Measurements from ENCODE around the gene RRP1B. TPM values are rescaled to one million over a fixed set of nuclear protein-coding genes. Genes with fewer than 3 reads are reported as not detected.

Gene RRP1B
- total RNA-seq, 2 donors from 2014 or later: 34.5 to 76.3 TPM

GRCh38 chr21:43728467-43729390, 69.4 kb downstream of the RRP1B start:
- ATAC-seq (replicated peaks): peak; percentile 89
- H3K36me3 Mint-ChIP-seq (ENCODE audit: low read depth): peaks cover 26% of the 10 kb centered on the region
- H3K27me3 Mint-ChIP-seq: no peaks in the 10 kb centered on the region
- H3K27ac Mint-ChIP-seq: peak overlapping the region; percentile 86
- peaks cover 29% of the 10 kb centered on the region for H3K4me1 Mint-ChIP-seq
- H3K4me3 Mint-ChIP-seq: peak overlapping the region; percentile 88
- no peaks in the 10 kb centered on the region for H3K9me3 Mint-ChIP-seq

GRCh38 chr21:43731476-43731875, 72.1 kb downstream of the RRP1B start:
- no peaks in the 10 kb centered on the region for H3K27me3 Mint-ChIP-seq
- H3K9me3 Mint-ChIP-seq: no peaks in the 10 kb centered on the region
- H3K27ac Mint-ChIP-seq: peak overlapping the region; percentile 78
- peaks cover 34% of the 10 kb centered on the region for H3K4me1 Mint-ChIP-seq
- peak overlapping the region; percentile 32 for H3K4me3 Mint-ChIP-seq
- peaks cover 17% of the 10 kb centered on the region for H3K36me3 Mint-ChIP-seq (ENCODE audit: low read depth)
- ATAC-seq (replicated peaks): no peak

GRCh38 chr21:43731891-43732711, 72.7 kb downstream of the RRP1B start:
- H3K9me3 Mint-ChIP-seq: no peaks in the 10 kb centered on the region
- no peaks in the 10 kb centered on the region for H3K27me3 Mint-ChIP-seq
- peaks cover 28% of the 10 kb centered on the region for H3K4me1 Mint-ChIP-seq
- peak overlapping the region; percentile 78 for H3K27ac Mint-ChIP-seq
- peak overlapping the region; percentile 32 for H3K4me3 Mint-ChIP-seq
- peaks cover 20% of the 10 kb centered on the region for H3K36me3 Mint-ChIP-seq (ENCODE audit: low read depth)
- no peak for ATAC-seq (replicated peaks)

DNA sequence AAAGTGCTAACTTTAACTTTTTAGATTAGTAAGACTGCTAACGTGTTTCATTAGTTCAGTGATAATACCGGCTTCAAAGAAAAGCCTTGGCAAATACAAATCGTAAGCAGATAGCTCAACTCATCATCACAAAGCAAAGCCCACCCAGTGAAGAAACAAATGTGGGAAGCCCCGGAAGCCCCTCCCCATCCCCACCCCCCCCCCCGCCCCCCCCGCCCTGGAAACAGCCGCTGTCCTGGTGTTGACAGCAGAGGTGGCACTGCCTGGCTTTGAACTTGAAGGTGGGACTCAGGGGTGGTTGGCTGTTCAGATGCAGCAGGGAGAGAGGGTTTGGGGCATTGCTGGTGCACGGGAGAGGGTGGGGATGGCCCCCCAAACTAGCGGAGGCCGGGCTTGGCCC, 73.7 kb downstream of the RRP1B start:
- Mint-ChIP-seq H3K27me3 (no peaks in the 10 kb centered on the region), H3K4me3 (peak overlapping the region; percentile 68), H3K9me3 (no peaks in the 10 kb centered on the region), H3K27ac (no peak overlapping the region), H3K4me1 (peaks cover 22% of the 10 kb centered on the region), H3K36me3 (ENCODE audit: low read depth) (peaks cover 22% of the 10 kb centered on the region)
- ATAC-seq (replicated peaks): no peak

- peak overlapping the region; percentile 68 for H3K4me3 Mint-ChIP-seq
- ATAC-seq (replicated peaks): peak; percentile 72
Measured at GRCh38 chr21:43733529-43734071, 74.2 kb downstream of the RRP1B start.

GRCh38 chr21:43734131-43734927, 75.0 kb downstream of the RRP1B start:
- Mint-ChIP-seq H3K4me1 (peaks cover 17% of the 10 kb centered on the region), H3K4me3 (peak overlapping the region; percentile 68), H3K36me3 (ENCODE audit: low read depth) (peaks cover 28% of the 10 kb centered on the region), H3K27ac (peak overlapping the region; percentile 34), H3K27me3 (no peaks in the 10 kb centered on the region), H3K9me3 (no peaks in the 10 kb centered on the region)
- peak; percentile 82 for ATAC-seq (replicated peaks)

More at GRCh38 chr21:43733529-43734071, 74.2 kb downstream of the RRP1B start:
- Mint-ChIP-seq H3K4me1 (peaks cover 18% of the 10 kb centered on the region), H3K27ac (peak overlapping the region; percentile 34), H3K9me3 (no peaks in the 10 kb centered on the region), H3K36me3 (ENCODE audit: low read depth) (peaks cover 28% of the 10 kb centered on the region), H3K27me3 (no peaks in the 10 kb centered on the region)

- Mint-ChIP-seq H3K4me1 (peaks cover 17% of the 10 kb centered on the region), H3K36me3 (ENCODE audit: low read depth) (peaks cover 28% of the 10 kb centered on the region), H3K27me3 (no peaks in the 10 kb centered on the region), H3K27ac (no peak overlapping the region), H3K9me3 (no peaks in the 10 kb centered on the region), H3K4me3 (peak overlapping the region; percentile 68)
- ATAC-seq (replicated peaks): no peak
Measured at GRCh38 chr21:43734928-43735229, 75.5 kb downstream of the RRP1B start.

GRCh38 chr21:43735236-43736091, 76.1 kb downstream of the RRP1B start:
- Mint-ChIP-seq H3K36me3 (ENCODE audit: low read depth) (peaks cover 28% of the 10 kb centered on the region), H3K4me3 (no peak overlapping the region), H3K27me3 (no peaks in the 10 kb centered on the region), H3K27ac (no peak overlapping the region), H3K9me3 (no peaks in the 10 kb centered on the region), H3K4me1 (peaks cover 17% of the 10 kb centered on the region)
- ATAC-seq (replicated peaks): no peak

DNA sequence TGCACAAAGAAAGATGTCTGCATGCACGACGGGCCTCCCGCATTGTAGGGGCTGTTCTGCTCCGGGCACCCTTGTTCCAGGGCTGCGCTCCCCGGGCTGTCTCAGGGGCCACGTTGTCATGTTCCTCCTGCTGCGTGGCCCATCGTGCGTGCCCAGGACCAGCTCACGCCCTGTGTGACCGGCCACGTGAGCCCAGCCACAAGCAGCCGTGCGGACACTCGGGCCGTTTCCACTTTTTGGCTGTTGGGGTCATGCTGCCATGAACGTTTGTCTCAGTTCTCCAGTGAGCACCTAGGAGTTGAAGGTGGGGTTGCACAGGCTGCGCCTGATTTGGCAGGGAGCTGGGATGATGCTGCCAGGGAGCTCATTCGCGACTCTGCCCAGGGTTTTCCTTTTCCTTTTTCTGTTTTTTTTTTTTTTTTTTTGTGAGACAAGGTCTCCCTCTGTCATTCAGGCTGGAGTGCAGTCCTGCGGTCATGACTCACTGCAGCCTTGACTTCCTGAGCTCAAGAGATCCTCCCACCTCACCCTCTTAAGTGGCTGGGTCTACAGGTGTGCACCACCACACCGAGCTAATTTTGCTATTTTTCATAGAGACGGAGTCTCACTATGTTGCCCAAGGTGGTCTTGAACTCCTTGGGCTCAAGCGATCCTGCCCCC, 77.0 kb downstream of the RRP1B start:
- H3K27me3 Mint-ChIP-seq: no peaks in the 10 kb centered on the region
- no peak overlapping the region for H3K27ac Mint-ChIP-seq
- peaks cover 24% of the 10 kb centered on the region for H3K36me3 Mint-ChIP-seq (ENCODE audit: low read depth)
- H3K4me1 Mint-ChIP-seq: peaks cover 18% of the 10 kb centered on the region
- no peaks in the 10 kb centered on the region for H3K9me3 Mint-ChIP-seq
- no peak for ATAC-seq (replicated peaks)
- no peak overlapping the region for H3K4me3 Mint-ChIP-seq

DNA sequence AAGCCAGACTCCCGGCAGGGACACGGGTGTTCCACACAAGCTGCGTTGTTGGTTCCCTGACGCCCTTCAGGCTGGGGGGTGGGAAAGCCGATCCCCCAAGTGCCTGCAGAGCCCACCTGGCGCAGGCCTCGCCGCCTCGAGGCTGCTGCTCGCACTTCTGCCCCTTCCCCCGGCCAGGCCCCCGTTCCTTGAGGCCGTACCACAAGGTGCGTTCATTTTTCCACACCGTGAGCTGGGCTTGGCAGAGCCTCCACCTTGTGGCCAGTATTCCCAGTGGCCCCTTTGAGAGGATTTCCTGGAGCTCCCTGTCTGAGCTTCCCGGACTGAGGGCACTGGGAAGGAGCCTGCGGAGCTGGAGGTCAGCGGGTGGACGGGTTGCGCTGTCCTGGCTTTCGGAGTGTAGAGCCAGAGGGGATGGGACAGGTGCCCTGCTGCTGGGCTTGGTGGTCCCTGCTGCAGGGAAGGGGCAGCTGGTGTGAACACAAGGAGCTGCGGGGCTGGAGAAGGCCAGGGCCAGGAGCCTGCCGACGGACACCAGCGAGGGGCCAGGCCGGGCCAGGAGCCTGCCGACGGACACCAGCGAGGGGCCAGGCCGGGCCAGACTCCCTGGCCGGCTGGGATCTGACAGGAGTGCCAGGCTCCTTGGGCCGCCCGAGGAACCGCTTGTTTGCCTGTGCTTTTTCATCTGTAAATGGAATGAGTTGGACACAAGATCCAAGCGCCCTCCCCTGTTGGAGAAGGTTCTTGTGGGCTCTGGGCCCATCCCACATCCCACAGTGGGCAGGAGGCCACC, 78.0 kb downstream of the RRP1B start:
- Mint-ChIP-seq H3K36me3 (ENCODE audit: low read depth) (peaks cover 20% of the 10 kb centered on the region), H3K27me3 (no peaks in the 10 kb centered on the region), H3K4me3 (no peak overlapping the region), H3K27ac (no peak overlapping the region), H3K9me3 (no peaks in the 10 kb centered on the region), H3K4me1 (peaks cover 16% of the 10 kb centered on the region)
- no peak for ATAC-seq (replicated peaks)

DNA sequence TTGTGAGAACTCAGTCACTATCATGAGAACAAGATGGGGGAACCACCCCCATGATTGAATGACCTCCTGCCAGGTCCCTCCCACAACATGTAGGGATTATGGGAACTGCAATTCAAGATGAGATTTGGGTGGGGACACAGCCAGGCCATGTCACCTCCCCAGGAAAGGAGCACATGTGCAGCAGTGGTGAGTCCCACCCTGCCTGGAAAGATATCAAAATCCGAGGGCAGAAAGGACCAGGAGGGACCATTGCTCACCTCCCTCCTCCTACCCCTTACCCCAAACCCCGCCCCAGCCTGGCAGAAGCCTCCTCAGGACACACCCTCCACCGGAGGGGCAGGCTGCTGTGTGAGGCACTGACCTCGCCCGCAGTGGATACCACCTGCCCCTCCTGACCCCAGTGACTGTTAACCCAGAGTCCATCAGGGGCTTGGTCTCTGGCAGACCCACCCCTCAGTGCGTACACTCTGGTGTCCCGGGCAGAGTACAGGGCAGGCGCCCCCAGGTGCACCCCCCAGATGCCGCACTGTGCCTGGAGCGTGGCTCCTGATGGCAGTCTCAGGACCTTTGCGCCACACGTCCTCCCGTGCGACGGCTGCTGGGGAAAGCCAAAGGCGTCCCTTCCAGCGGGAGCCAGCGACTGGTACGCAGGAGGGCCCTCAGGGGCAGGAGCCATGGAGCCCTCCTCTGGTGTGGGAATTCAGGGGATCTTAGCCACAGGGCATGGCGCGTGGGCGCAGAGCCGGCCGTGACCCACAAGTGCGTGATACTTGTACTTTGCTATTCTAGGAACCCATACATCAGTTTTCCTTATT, 80.5 kb downstream of the RRP1B start:
- H3K27me3 Mint-ChIP-seq: no peaks in the 10 kb centered on the region
- H3K27ac Mint-ChIP-seq: no peak overlapping the region

More for the DNA sequence above, 80.5 kb downstream of the RRP1B start:
- ATAC-seq (replicated peaks): peak; percentile 29
- Mint-ChIP-seq H3K36me3 (ENCODE audit: low read depth) (peaks cover 19% of the 10 kb centered on the region), H3K4me3 (no peak overlapping the region), H3K4me1 (peaks cover 5% of the 10 kb centered on the region), H3K9me3 (no peaks in the 10 kb centered on the region)

All from activated T-helper 17 cell treated with anti-CD3 and anti-CD28 coated beads, Interleukin-2, amount 50 U/mL, for 72 hours (primary cell).